GM20431 (cell line): ENCODE measurements around the gene NSUN2.

Source experiments
- in situ Hi-C: fragments of 300-500 bp; cut with MseI, MboI; formaldehyde crosslinking; loops from one replicate; pipeline ENCODE4 v1.15.0; 2020; ENCODE audit warnings: low sequenced_read_pairs; ENCODE audit not compliant: unreplicated experiment

The NSUN2 gene

DNA sequence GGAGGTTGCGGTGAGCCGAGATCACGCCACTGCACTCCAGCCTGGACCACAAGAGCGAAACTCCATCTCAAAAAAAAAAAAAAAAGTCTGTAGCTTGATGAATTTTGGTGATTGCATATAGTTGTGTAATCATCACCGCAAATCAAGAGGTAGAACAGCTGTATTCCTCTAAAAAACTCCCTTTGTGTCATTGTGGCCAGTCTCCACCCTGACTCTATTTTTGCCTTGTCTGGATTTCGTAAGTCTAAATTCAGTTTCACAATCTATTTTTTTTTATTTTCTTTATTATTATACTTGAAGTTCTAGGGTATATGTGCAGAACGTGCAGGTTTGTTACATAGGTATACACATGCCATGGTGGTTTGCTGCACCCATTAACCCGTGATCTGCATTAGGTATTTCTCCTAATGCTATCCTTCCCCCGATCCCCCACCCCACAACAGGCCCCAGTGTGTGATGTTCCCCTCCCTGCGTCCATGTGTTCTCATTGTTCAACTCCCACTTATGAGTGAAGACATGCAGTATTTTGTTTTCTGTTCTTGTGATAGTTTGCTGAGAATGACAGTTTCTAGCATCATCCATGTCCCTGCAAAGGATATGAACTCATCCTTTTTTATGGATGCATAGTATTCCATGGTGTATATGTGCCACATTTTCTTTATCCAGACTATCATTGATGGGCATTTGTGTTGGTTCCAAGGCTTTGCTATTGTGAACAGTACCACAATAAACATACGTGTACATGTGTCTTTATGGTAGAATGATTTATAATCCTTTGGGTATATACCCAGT, 12.9 kb upstream of the NSUN2 start:
- in situ Hi-C loops = loop anchor here (25.0 kb wide), 1 partner anchor 92 kb away; no protein-coding TSS in a partner anchor

DNA sequence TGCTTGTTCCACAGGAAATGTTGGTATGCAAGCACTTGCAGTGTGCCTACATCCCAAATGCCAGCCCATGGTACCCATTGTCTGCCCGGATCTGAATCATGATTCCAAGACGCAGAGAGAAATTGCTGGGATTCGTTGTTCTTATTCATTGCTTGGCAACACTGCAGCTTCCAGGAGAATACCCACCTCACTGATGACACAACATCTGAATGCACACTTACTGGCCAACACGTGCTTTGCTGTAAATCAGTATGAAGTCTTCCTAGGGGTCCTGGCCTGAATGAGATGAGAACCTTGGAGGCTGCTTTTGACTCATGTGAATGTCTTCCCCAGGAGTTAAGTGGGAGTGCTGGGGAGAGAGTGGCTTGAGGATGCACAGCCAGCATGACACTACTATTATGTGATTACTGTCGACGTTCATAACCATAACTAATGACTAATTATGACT, 12.0 kb upstream of the NSUN2 start:
- in situ Hi-C loops = loop anchor here (25.0 kb wide), 1 partner anchor 92 kb away; no protein-coding TSS in a partner anchor

DNA sequence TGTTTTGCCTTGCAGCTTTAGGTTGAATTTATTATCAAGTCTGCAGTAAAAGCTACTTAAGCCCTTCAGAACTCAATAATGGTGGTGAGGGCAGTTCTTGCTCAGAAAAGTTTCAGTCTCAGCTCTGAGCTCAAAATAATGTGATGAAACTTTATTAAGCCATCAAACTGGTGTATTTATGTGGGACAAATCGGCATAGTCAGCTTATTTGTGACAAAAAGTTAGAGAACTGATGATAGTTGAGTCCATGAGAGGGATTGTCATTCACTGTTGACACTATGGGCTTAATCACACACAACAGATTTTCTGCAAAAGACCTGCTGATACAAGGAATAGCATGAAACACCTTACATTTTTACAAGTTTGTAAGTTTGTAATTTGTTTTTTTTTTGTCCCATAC, 9.8 kb upstream of the NSUN2 start:
- in situ Hi-C loops = loop anchor here (25.0 kb wide), 1 partner anchor 95 kb away; no protein-coding TSS in a partner anchor

GRCh38 chr5:6638236-6638635, 5.4 kb upstream of the NSUN2 start:
- in situ Hi-C loops = loop anchor here (25.0 kb wide), 1 partner anchor 99 kb away; no protein-coding TSS in a partner anchor

- in situ Hi-C loops = loop anchor here (25.0 kb wide), 1 partner anchor 100 kb away; no protein-coding TSS in a partner anchor
These were observed 4.7 kb upstream of the NSUN2 start for GRCh38 chr5:6637590-6637989.

- in situ Hi-C loops = loop anchor here (25.0 kb wide), 1 partner anchor 100 kb away; no protein-coding TSS in a partner anchor
These were observed 4.2 kb upstream of the NSUN2 start for GRCh38 chr5:6637022-6637421.

- in situ Hi-C loops = loop anchor here (25.0 kb wide), 1 partner anchor 101 kb away; no protein-coding TSS in a partner anchor
These were observed 3.4 kb upstream of the NSUN2 start for GRCh38 chr5:6636293-6636692.

GRCh38 chr5:6634788-6635430, 2.1 kb upstream of the NSUN2 start:
- in situ Hi-C loops = loop anchor here (25.0 kb wide), 1 partner anchor 102 kb away; no protein-coding TSS in a partner anchor

DNA sequence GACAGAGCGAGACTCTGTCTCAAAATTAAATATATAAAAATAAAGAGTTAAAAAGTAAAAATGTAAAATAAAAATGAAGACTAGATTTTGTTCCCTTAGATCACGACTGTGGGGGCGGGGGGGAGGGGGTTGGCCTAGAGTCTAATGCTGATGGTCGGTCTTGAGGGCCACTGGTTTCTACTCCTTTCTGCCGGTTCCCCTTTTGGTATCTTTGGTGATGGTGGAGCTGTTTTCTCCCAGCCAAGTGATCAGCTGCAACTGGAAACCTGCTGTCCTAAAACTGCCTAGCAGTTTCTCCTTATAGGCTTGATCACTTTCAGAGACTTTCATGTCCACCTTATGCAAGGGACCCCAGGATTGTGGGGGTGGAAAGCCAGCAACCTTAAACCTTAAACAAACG, 1.5 kb upstream of the NSUN2 start:
- in situ Hi-C loops = loop anchor here (25.0 kb wide), 1 partner anchor 103 kb away; no protein-coding TSS in a partner anchor

GRCh38 chr5:6633469-6634245, 813 bp upstream of the NSUN2 start:
- in situ Hi-C loops = loop anchor here (25.0 kb wide), 1 partner anchor 104 kb away; no protein-coding TSS in a partner anchor

- in situ Hi-C loops = loop anchor here (25.0 kb wide), 1 partner anchor 105 kb away; no protein-coding TSS in a partner anchor
These were observed 438 bp downstream of the NSUN2 start for GRCh38 chr5:6632324-6632887.

DNA sequence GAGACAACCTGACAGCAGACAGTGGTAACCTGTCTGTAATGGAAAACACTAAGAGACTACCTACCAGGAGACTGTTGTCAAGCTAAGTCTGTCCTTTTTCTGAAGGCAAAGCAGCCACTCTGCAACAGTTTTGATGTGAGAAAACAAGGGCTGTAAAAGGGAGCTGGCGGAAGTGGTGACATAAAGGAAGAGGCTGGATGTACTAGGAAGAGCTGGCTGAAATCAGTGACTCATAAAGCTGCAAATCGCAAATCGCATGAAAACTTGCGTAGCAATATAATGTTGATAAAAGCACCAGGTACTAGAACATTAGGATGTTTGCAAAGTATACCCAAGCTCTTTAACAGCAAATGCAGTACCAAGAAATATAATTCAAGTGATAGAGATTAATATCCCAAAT, 1.4 kb downstream of the NSUN2 start:
- in situ Hi-C loops = loop anchor here (25.0 kb wide), 1 partner anchor 106 kb away; no protein-coding TSS in a partner anchor

- in situ Hi-C loops = loop anchor here (25.0 kb wide), 1 partner anchor 111 kb away; no protein-coding TSS in a partner anchor
These were observed 6.3 kb downstream of the NSUN2 start for GRCh38 chr5:6626508-6626907.

GRCh38 chr5:6623941-6624340, 8.9 kb downstream of the NSUN2 start:
- in situ Hi-C loops = no loop called here

- in situ Hi-C loops = no loop called here
These were observed 9.6 kb downstream of the NSUN2 start for GRCh38 chr5:6623228-6623627.

DNA sequence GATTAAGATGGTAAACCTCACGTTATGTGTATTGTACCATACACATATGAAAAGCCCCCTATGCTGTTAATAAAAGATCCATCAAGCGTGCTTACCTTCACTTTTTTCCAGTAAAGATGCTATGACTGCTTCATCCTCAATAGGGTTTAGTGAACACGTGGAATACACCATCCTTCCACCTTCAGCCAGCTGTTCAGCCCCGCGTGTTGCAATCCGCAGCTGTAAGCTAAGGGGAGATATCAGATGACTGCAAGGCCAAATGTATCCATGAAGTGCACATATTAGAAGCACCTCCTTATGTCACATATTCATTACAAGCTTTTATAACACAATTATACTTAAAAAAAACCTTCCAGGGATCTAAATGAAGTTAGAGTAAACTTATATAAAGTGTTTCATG, 16.2 kb downstream of the NSUN2 start:
- in situ Hi-C loops = no loop called here

DNA sequence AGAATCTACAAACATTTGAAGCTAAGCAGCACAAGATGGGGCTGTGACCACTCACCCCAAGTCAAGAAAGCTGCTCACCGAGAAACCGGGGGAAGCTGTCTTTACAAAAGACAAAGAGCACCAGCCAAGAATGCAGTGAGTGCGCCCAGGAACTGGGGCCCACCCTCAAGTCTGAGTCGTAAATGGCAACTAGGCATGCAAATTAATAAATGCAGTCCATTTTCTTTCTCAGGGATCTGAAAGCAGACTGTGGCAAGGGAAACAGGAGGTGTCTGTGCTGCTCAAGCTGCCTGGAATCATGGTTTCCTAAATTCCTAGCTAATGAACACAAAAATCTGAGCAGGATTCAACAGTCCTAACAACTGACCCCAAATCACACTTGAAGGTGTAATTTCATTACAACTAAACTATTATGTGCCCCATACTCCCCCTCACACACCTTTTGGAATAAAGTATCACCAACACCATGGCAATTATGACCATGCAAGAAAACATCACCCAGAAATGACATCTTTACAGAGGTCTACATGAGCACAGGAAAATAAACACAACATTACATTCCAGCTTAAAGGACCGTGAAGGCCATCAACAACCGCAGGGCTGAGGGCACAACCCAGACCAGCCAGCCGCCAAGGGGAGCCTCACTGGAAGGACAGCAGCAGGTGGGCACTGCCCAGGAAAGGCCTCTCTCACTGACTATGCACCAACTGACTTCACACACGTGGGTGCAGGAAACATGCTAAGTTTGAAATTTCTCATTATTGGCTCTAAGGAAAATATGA, 17.6 kb downstream of the NSUN2 start:
- in situ Hi-C loops = no loop called here

DNA sequence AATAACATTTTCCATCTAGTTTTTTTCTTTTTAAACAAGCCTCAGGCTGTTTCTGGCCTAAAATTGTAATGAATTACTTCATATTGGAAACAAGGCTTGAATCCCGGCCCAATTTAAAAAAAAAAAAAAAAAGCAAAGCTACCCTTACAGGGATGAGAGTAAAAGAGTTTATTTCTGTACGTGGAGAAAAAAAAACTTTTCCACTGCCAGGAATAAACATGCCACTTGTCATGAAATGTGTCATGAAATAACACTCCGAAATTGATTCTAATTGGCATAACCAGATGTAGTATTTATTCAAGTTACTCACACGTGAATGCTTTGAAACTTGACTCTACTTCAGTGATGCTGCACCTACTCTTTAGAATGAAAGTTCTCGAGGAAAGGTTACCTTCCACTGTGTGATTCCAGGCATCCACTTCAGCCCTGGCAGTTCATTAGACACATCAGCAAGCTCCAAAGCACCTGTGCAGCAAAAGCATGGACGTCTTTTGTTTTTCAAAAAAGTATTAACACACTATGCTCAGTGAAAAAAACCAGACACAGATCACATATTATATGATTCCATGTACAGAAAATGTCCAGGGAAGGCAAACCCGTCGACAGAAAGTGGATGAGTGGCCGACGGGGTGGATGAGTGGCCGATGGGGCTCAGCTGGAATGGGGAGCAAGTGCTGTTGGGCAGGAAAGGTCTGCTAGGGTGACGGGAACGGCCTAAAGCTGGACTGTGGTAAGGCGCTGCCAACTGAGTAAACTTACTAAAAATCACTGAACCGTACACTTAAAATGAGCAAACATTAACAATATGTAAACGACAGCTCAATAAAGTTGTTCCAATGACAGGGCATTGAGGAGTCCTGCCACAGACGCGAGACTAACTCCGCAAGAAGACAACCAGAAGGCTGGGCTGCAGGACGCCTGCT, 21.2 kb downstream of the NSUN2 start:
- in situ Hi-C loops = no loop called here
